ENCODE measurements around the gene ARMC3.

DNA sequence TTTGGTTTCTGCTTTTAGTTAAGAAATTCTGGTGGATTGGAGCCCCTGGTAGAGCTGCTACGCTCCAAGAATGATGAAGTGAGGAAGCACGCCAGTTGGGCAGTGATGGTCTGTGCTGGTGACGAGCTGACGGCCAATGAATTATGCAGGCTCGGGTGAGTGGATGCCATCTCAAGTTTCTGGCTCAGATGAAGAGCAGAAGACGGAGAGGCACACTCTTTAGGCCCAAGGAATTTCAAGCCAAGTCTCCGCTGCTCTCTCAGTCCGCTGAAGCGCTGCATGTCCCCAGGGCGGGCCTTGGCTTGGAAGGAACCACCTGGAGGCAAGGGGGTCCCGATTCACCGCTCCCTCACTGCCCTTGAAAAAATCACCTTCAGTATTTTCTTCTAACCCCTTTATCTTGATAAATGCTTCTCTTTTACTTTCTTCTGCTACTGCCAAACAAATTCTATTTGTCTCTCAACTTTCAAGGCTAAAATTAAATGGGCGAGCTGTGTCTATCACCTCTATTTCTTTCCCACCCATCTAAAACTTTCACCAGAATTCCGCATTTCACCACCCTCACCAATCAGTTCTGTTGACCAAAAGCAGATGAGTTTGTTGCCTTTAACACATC lies 74.2 kb downstream of the ARMC3 start:
- TF ChIP-seq ZNF274 (IDR thresholded peaks at IDR 0.05; ENCODE audit: low read depth, low read length) (no peak), YY1 (IDR thresholded peaks at IDR 0.05; ENCODE audit: insufficient read depth, insufficient read length) (no peak)

Data from NT2/D1 (cell line).